Osteoblast (primary cell): ENCODE results near the gene MSMO1. TPM values are rescaled to one million over a fixed set of nuclear protein-coding genes. Genes with fewer than 3 reads are reported as not detected.
A peak's percentile ranks its signal among the peaks of the same experiment; 100 is the strongest.

Source experiments
- DNase-seq: peaks from one replicate; pipeline ENCODE4 v3.0.0; 2011; ENCODE audit warnings: low spot score, mixed read lengths; ENCODE audit not compliant: insufficient read length; ENCODE audit errors: missing footprints
- H2AFZ ChIP-seq: 2 replicates; pipeline ENCODE4 v1.6.0; 2011; ENCODE audit warnings: mild to moderate bottlenecking, low read length
- H3K27ac ChIP-seq: 2 replicates; pipeline ENCODE4 v1.5.1; 2011; ENCODE audit warnings: mild to moderate bottlenecking, low read depth, low read length, moderate library complexity
- H3K27me3 ChIP-seq: 2 replicates; pipeline ENCODE4 v1.6.0; 2012; ENCODE audit warnings: mild to moderate bottlenecking, control low read depth, inconsistent platforms, low read length, moderate library complexity; ENCODE audit not compliant: insufficient read depth
- H3K36me3 ChIP-seq: 2 replicates; pipeline ENCODE4 v1.5.1; 2011; ENCODE audit warnings: mild to moderate bottlenecking, low read length, control low read depth, moderate library complexity; ENCODE audit not compliant: insufficient read depth
- H3K4me1 ChIP-seq: 2 replicates; pipeline ENCODE4 v1.5.1; 2011; ENCODE audit warnings: mild to moderate bottlenecking, low read length, control low read depth, moderate library complexity; ENCODE audit not compliant: insufficient read depth
- H3K4me2 ChIP-seq: 2 replicates; pipeline ENCODE4 v1.6.0; 2011; ENCODE audit warnings: mild to moderate bottlenecking, low read length; ENCODE audit not compliant: insufficient read depth
- H3K4me3 ChIP-seq: fragments of 200-600 bp; sonication (generic); 3 replicates; pipeline ENCODE4 v1.5.1; 2012; ENCODE audit warnings: mild to moderate bottlenecking, low read length, inconsistent platforms; ENCODE audit not compliant: insufficient read depth
- H3K79me2 ChIP-seq: 2 replicates; pipeline ENCODE4 v1.6.0; 2012; ENCODE audit warnings: mild to moderate bottlenecking, low read length, control low read depth, inconsistent platforms; ENCODE audit not compliant: insufficient read depth
- H3K9me3 ChIP-seq: 2 replicates; pipeline ENCODE4 v1.5.1; 2011; ENCODE audit warnings: low read depth, low read length, control low read depth
- H4K20me1 ChIP-seq: 2 replicates; pipeline ENCODE4 v1.6.0; 2012; ENCODE audit warnings: mild to moderate bottlenecking, low read length, control low read depth; ENCODE audit not compliant: insufficient read depth
- total RNA-seq: library from RNA; depleted of rRNA; stranded (reverse); fragments of >200 nt; gene quantifications from 2 replicates; pipeline ENCODE4 v1.2.3, GENCODE V29; 2012
- TF ChIP-seq, protein P1 (sequence below): IDR thresholded peaks from 2 replicates; pipeline ENCODE4 v1.5.1; 2011; ENCODE audit warnings: mild to moderate bottlenecking, low read depth, low read length, moderate library complexity; ENCODE audit errors: extremely low read depth

Gene MSMO1
- total RNA-seq, 1 donor, result 238 TPM

DNA sequence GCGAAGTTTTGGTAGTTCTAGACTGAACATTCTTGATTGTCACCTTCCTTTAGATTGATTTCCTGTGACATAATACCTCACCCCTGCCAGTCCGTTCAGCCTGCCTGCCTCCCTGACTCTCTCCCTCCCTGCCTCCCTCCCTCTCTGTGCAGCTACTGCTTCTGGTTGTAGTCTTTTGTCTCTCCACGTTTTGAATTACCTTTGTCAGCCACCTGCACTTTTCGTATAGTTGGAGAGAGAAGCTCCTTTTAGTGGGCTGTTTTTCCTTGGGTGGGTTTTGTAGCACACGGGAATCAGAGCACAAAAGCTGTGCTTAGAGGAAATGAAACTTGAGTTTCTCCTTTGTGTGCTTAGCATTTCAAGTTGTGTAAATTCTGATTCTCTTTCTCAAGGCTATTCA, 32.6 kb upstream of the MSMO1 start:
- H2AFZ ChIP-seq, result no peak overlapping the region
- H3K9me3 ChIP-seq, result no peaks in the 10 kb centered on the region
- TF ChIP-seq, protein P1, sequence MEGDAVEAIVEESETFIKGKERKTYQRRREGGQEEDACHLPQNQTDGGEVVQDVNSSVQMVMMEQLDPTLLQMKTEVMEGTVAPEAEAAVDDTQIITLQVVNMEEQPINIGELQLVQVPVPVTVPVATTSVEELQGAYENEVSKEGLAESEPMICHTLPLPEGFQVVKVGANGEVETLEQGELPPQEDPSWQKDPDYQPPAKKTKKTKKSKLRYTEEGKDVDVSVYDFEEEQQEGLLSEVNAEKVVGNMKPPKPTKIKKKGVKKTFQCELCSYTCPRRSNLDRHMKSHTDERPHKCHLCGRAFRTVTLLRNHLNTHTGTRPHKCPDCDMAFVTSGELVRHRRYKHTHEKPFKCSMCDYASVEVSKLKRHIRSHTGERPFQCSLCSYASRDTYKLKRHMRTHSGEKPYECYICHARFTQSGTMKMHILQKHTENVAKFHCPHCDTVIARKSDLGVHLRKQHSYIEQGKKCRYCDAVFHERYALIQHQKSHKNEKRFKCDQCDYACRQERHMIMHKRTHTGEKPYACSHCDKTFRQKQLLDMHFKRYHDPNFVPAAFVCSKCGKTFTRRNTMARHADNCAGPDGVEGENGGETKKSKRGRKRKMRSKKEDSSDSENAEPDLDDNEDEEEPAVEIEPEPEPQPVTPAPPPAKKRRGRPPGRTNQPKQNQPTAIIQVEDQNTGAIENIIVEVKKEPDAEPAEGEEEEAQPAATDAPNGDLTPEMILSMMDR, result no peak
- H3K36me3 ChIP-seq, result no peaks in the 10 kb centered on the region
- H3K4me3 ChIP-seq, result no peak overlapping the region
- no peak overlapping the region for H3K4me2 ChIP-seq
- H4K20me1 ChIP-seq, result no peaks in the 10 kb centered on the region
- H3K79me2 ChIP-seq, result no peaks in the 10 kb centered on the region
- H3K27me3 ChIP-seq, result no peaks in the 10 kb centered on the region
- DNase-seq, result no peak
- no peak overlapping the region for H3K27ac ChIP-seq
- no peaks in the 10 kb centered on the region for H3K4me1 ChIP-seq

DNA sequence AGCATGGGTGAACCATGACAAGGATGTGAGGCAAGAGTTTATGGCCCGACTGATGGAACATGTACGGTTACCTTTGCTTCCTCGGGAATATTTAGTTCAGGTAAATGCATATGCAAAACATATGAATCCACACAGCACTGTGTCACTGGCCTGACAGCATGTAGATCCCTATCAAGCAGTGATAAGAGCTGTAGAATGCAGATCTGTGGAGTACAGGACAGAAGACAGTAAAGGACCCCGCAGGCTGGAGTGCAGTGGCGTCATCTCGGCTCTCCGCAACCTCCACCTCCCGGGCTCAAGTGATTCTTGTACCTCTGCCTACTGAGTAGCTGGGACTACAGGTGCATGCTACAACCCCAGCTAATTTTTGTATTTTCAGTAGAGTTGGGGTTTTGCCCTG, 29.8 kb upstream of the MSMO1 start:
- H3K4me1 ChIP-seq, result peaks cover under 1% of the 10 kb centered on the region
- DNase-seq, result no peak
- no peaks in the 10 kb centered on the region for H3K27me3 ChIP-seq
- no peak overlapping the region for H3K4me3 ChIP-seq
- H3K79me2 ChIP-seq, result no peaks in the 10 kb centered on the region
- no peaks in the 10 kb centered on the region for H4K20me1 ChIP-seq
- H3K9me3 ChIP-seq, result no peaks in the 10 kb centered on the region
- H3K27ac ChIP-seq, result no peak overlapping the region
- TF ChIP-seq, protein P1, result no peak
- no peaks in the 10 kb centered on the region for H3K36me3 ChIP-seq
- H3K4me2 ChIP-seq, result no peak overlapping the region
- no peak overlapping the region for H2AFZ ChIP-seq

DNA sequence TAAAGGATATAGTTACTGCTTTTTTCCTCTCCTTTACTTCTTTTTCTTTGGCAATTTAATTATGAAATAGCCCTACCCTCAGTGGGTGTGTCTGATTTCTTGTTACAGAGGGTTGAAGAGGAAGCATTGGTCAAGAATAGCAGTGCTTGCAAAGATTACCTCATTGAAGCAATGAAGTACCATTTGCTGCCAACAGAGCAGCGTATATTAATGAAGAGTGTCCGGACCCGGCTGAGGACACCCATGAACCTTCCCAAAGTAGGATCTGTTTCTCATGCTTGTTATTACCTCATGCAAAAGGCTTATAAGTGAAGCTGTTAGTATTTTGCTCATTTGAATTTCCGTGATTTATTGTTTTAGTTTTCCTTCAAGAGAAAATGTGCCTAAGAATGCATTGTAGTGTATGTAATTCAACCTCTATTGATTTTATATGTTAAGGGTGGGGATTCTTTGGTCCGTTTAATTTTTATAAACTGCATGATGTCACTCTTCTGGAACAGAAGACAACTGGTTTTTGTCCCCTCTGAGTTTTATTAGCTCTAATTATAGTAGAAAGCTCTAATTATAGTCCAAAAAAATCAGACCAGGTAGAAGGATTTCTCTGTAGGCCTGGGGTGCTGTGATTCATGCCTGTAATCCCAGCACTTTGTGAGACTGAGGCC, 27.9 kb upstream of the MSMO1 start:
- Histone ChIP-seq H3K27me3 (no peaks in the 10 kb centered on the region), H4K20me1 (no peaks in the 10 kb centered on the region), H3K9me3 (no peaks in the 10 kb centered on the region), H3K4me3 (no peak overlapping the region), H3K4me2 (no peak overlapping the region), H3K79me2 (no peaks in the 10 kb centered on the region), H3K36me3 (no peaks in the 10 kb centered on the region), H2AFZ (no peak overlapping the region), H3K4me1 (peaks cover 4% of the 10 kb centered on the region), H3K27ac (no peak overlapping the region)
- TF ChIP-seq, protein P1, result no peak
- no peak for DNase-seq

DNA sequence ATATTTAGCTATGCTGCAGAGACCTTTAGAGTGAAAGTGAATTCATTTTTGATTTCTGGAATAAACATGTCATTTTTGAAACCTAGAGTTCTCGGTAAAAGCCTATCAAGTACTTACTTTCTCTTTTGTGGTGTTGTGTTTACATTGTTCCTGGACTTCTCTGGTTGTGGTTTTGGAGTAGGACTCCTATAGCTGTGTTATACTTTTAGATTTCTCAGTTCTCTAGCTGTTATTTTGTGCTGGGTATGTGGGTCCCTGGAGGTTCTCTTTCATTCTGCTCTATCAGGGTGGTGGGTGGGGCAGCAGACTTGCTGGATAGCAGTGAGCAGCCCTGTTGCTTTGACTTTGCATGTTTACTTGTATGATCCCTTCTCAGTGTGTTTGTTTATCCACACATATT, 25.6 kb upstream of the MSMO1 start:
- Histone ChIP-seq H3K4me1 (peaks cover 4% of the 10 kb centered on the region), H3K9me3 (no peaks in the 10 kb centered on the region), H3K4me3 (peak overlapping the region; percentile 73), H3K79me2 (no peaks in the 10 kb centered on the region), H3K4me2 (peak overlapping the region; percentile 87), H3K36me3 (no peaks in the 10 kb centered on the region), H3K27me3 (no peaks in the 10 kb centered on the region), H4K20me1 (no peaks in the 10 kb centered on the region), H3K27ac (no peak overlapping the region), H2AFZ (peak overlapping the region; percentile 67)
- peak; percentile 66 for DNase-seq
- TF ChIP-seq, protein P1, result no peak
